ENCODE measurements around the gene VPS9D1.

The VPS9D1 gene

DNA sequence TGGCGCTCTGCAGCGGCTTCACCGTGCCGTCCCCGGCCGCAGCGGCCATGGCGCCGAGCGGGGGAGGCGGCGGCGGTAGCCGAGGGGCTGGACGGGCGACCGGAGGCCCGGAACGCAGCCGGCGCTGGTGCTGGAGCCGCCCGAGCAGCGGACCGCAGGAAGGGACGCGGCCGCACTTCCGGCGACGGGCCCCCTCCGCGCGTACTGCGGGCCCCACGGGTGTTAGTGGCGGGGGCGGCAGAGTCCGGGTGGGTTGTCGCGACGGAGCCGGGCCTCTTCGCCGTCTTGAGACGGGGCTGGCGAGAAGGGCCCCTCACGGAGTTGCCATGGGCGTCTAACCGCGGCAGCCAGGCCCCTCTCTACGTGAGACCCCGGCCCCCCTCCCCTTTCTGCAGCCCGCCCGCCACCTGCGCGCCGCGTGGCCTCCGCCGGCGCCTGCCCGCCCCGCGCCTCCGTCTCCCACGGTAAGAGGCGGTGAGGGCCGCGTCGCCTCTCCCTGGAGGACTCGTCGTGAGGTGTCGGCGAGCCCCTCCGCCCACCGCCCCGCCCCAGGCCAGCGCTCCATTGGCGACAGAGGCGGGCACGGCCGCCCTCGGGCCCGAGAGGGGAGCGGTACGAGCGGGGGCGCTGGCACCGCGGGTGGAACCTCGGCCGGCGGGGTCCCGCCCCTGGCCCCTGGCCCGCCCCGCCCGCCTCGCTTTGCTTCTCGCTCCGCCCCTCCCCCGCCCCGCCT is at the start of gene VPS9D1, which contains the start of gene ZNF276:
Gene VPS9D1 (minus strand): TSS at position 86 of the 733 bp plus-strand sequence. CDS start 37 bp downstream, at position 49.
Gene ZNF276 (plus strand): TSS at position 725 of the 733 bp plus-strand sequence. CDS start 104 bp downstream, outside the sequence.
- DNase-seq, result peak; percentile 86 to 98 (median 95)

DNA sequence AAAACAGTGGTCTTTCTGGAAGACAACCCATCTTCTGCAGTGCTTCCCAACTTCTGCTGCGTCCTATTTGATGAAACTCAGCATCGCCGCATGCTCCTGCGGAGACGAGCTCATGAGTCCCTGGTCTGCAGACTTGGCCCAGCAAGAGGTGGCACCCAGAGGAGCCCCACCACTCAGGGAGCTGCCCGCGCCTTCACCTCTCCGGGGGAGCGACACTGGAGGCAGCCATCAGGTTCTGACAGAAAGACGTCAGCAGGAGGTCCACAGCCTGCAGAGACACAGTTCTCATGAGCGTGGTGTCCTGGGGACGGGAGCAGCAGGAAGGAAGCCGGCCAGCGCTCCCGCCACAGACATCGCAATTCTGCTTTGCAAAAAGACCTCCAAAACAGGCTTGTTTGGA is 49.7 kb upstream of the VPS9D1 start:
- DNase-seq, result no peak

DNA sequence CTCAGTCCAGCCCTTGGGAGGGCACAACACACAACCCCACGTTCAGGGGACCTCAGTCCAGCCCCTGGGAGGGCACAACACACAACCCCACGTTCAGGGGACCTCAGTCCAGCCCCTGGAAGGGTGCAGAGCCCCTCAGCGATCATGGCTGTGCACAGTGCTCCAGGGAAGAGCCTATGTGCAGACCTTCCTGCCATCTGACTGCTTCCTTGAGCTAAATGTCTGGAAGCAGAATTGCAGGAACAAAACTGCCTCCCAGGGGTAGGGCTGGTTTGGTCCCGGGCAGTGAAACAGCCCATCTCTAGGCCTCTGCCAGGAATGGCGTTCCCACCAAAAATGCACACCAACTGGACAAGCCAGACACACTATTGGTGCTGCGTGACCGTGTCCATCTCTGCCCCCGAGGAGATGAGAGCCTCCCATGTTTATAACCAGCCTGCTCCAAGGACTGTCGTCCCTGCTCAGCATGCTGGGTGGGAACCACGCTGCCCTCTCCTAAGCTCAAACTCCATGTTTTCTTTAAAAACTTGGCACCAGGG is 44.7 kb upstream of the VPS9D1 start:
- DNase-seq, result no peak

DNA sequence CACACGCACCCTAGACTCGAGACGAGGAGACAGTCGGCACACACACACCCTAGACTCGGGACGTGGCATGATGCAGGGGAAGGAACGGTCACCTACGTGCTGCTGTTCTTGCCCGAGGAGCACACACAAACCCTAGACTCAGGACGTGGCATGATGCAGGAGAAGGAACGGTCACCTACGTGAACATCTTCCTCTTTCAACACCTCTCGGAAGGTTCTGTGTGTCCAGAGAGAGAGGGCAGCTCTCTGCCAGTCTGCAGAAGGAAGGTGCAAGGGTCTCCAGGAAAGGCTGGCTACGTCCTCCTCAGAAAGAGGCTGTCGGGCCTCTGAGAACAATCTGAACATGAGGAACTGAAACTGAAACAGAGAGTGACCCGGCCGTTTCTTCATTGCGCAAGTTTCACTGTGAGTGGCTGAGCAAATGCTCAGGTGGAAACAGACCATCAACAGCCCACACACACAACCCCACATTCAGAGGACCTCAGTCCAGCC is 44.1 kb upstream of the VPS9D1 start:
- peak; percentile 91 to 94 (median 93) for DNase-seq

- peak in 1 of 3 donors; percentile 52 for DNase-seq
These were observed 40.7 kb upstream of the VPS9D1 start for GRCh38 chr16:89761304-89761922.

GRCh38 chr16:89759746-89760340 is 39.1 kb upstream of the VPS9D1 start:
- peak in 2 of 3 donors; percentile 29 to 32 for DNase-seq

DNA sequence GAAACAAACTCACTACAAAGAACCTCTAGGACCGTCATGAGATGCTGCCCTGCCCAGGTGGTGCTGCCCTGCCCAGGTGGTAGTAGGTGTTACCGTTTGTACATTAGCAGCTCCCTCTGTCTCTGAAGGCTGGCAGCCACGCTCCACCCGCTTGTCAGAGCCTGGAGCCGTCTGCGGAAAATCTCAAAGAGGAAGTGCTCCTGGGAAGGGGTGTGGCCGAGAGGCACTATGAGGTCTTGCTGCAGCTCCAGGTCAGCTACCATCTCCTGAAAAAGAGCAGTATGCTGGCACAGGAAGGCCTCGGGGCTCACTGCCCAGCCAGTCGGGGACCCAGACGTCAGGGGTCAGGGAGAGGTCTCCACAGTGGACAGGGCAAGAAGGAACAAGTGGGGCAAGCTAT is 28.9 kb upstream of the VPS9D1 start:
- DNase-seq, result peak; percentile 78 to 81 (median 80)

DNA sequence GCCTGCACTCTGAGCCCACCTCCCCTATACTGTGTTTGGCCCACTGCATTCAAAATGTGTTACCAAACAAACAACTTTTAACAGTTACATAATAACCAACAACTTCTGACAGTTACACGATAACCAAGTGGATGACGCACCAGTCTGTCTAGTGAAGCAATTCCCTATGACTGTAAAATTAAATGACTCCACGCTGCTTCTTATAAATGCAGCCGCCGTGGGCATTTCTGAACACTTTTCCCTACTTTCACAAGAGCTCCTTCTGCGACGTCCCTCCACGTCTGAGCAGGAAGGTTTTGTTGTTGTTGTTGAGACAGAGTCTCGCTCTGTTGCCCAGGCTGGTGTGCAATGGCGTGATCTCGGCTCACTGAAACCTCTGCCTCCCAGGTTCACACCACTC is 28.2 kb upstream of the VPS9D1 start:
- DNase-seq, result peak; percentile 41 to 56 (median 43)

GRCh38 chr16:89748076-89748475 is 27.4 kb upstream of the VPS9D1 start:
- DNase-seq, result no peak

DNA sequence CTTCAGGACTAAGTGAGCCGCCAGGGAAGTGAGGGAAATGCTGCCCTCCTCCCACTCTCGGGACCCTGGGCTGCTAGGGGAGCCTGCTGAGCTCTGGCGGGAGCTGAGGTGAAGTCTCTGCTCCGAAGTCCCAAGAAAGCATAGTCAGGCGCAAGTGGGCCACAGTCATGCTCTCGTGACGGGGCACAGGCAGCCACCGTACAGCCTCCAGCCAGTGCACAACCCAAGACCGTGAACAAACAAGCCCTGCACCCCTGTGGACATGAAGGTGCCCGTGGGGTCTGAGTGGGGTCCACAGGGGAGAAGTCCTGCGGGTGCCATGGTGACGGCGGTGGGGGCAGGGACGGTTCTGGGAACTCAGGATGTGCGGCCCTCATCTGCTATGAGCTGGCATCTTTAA is 25.3 kb upstream of the VPS9D1 start:
- no peak for DNase-seq

DNA sequence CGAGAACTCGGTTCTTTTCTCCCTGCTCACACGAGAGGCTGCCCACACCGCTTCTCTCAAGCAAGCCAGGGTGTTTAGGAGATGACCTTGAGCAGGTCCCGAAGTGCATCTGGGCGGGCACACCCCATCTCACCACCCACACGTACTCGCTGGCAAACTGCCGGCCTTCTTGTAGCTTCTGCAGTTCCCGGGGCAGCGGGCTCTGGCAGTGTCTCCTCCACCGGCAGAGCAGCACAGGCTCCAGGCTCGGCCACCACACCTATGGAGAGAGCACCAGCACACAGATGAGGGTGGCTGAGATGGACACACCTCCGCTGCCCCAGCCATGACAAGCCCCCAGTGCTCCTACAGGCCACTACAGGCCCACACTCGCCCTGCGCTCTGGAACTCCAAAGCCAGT is 24.1 kb upstream of the VPS9D1 start:
- no peak for DNase-seq

DNA sequence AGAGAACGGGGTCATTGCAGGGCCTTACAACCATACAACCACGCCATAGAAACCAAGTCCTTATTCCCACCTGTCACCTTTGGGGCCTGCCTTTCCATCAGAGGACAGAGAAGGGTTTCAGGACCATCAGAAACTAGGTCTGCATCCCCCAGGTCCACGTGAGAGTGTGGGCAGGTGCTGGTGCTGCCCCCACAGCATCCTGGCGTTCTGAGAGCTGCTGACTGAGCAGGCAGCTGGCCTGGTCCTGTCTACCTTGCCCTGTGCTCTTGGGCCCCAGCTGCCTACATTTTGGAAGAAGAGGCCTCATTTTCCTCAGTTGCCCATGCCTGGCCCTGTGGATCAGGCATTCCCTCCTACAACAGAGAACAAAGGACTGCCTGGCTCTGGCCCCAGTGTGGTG is 22.2 kb upstream of the VPS9D1 start:
- no peak for DNase-seq

DNA sequence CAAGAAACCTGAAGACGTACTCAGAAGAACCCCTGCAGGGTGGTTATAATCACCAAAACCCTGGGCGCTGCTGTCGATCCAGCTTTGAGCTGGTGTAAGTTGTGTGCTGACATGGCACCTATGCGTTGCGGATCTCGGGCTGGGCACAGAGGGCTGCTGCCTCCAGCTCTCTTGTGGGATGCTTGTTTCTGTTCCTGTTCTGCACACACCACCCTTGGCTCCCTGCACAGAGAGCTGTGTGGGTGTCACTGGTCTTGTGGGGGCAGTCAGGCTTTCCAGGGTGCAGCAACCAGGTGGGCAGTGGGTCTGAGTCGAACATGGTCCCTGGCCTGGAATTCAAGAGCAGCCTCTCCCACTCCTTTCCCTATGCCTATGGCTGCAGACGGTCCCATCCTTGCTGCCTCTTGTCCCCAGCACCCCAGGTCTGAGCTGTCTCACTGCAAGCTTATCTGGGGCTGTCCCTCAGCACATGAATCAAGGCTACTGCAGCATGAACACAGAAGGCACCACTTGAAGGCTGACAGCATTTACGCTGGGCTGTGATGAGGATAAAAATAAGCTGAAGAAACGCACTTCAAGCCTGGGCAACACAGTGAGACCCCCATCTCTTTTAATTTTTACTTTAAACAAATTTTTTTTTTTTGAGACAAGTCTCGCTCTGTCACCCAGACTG is 20.8 kb upstream of the VPS9D1 start:
- DNase-seq, result peak; percentile 39 to 63 (median 48)

DNA sequence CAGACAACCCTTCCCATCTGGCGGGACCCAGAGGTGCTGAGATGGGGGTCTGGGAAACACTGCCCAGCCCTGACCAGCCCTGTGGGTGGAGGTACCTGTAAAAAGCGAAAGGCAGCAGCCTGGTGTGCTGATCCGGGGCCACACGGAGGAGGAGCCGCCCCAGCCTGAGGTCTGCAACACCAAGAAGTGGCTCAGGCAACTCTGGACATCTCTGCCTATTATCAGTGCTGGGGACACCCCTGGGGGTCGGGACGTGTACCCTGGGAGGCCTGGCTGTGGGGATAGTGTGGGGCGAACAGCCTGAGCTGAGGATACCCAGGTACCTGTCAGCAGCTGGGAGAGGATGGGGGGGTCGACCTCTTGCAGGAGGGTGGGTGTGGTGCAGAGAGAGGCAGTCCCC is 18.7 kb upstream of the VPS9D1 start:
- DNase-seq, result no peak

DNA sequence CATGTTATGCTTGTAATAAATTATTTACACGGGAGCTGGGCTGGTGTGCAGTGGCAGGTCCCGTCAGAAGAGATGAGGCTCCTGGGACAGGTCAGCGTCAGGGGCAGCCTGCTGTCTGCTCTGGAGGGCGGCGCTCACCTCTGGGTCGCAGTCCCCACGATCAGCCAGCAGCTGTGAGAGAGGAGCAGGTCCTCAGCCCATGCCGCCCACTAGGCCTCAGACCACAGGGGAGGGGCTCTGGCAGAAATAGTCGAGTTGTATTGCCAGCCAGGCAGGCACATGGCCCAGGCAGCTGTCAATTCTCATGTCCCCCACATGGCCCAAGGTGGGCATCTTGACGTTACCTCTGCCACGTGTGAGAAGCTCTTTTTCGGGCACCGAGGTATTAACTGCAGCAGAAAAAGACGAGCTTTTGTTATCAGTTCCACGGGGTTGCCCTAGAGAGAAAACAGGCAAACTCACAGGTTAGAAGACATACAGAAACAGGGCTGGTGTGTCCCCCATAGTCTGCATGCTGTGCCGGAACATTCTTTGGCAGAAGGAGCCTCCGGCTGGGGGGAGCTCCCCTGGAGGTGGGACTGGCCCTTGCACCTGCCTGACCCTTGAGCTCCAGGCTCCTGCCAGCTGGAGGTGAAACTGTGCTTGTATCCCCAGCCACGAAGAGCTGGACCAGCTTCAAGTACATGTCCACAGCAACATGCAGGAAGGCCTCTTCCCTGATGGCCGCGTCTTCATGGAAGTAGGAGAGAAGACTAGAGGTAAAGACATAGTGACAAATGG is 18.0 kb upstream of the VPS9D1 start:
- no peak for DNase-seq

- no peak for DNase-seq
These were observed 17.3 kb upstream of the VPS9D1 start for GRCh38 chr16:89738072-89738377.

GRCh38 chr16:89737341-89738071 is 16.8 kb upstream of the VPS9D1 start:
- no peak for DNase-seq

DNA sequence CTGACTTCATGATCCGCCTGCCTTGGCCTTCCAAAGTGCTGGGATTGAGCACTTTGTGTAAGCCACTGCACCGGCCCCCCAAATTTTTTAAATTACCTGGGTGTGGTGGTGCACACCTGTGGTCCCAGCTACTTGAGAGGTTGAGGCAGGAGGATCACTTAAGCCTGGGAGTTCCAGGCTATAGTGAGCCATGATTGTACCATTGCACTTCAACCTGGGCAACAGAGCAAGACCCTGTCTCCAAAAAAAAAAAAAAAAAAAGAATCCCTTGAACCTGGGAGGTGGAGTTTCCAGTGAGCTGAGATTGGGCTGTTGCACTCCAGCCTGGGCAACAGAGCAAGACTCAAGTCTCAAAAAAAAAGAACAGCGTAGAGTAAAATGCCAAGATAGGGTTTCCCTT is 15.9 kb upstream of the VPS9D1 start:
- no peak for DNase-seq

DNA sequence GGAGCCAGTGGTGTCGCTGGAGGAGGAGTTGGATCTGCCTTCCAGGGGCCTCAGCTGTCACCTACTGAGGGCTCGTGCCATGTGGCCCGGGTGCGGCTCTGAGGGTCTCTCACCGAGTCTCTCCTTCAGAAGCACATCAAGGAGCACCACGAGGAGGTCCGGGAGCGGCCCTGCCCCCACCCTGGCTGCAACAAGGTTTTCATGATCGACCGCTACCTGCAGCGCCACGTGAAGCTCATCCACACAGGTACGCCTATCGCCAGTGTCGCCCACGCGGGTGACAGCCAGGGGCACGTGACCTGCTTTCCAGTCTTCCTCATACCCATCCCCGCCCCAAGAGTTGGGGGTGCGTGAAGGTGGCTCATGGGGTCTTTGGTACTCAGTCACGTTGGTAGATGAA is 13.1 kb upstream of the VPS9D1 start:
- no peak for DNase-seq

DNA sequence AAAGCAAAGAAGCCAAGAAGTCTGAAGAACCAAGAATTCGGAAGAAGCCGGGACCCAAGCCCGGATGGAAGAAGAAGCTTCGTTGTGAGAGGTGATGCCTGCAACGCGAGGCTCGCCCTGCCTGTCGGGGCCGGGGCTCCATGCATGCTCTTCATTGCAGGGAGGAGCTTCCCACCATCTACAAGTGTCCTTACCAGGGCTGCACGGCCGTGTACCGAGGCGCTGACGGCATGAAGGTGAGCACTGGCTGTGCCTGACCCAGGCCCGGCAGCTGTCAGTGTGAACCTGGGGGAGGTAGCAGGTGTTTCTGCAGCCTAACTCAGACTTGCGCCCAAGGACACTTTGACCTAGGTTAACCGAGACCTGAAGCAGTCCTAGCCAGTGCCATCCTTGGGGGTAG is 12.6 kb upstream of the VPS9D1 start:
- DNase-seq, result no peak

GRCh38 chr16:89732918-89733242 is 12.2 kb upstream of the VPS9D1 start:
- DNase-seq, result no peak
